ENCODE measurements around the gene DCAF8L2. TPM values are rescaled to one million over a fixed set of nuclear protein-coding genes. Genes with fewer than 3 reads are reported as not detected.

DCAF8L2 gene
- total RNA-seq, 1 experiment from 2014 or later = not detected

DNA sequence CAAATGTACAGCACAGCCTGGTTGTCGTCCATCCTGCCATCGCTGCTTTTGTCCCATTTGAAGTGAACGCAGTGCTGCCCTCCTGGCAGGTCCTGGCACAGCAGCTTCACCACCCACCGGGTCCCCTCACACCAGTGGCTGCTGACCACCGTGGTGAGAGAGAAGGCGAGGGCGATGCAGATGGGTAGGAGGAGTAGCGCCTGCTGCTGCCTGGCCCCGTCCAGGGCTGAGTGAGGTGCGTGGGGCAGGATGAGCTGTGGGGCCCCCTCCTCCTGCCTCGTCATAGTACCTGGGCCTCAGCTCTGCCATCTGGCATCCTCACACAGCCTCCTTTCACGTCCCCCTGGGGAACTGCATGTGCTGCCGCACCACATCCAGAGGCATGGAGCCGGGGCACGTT lies 1.8 kb downstream of the DCAF8L2 start:
- peaks cover 7% of the 10 kb centered on the region for H3K9me3 ChIP-seq (ENCODE audit: control insufficient read depth, low read depth, low read length)
- no peaks in the 10 kb centered on the region; the same call in none of the 2 replicates for H3K27me3 Mint-ChIP-seq (ENCODE audit: low read depth)
- no peak overlapping the region for H3K23ac ChIP-seq (ENCODE audit: insufficient read length, low read depth, low read length)
- H2BK5ac ChIP-seq (ENCODE audit: insufficient read length, low read length) = no peak overlapping the region
- H4K5ac ChIP-seq (ENCODE audit: insufficient read length, low read depth, low read length) = no peak overlapping the region
- H3K56ac ChIP-seq (ENCODE audit: insufficient read length, low read depth, low read length) = no peak overlapping the region
- no peak overlapping the region for H4K91ac ChIP-seq (ENCODE audit: insufficient read length, low read depth, low read length)
- no peaks in the 10 kb centered on the region for H3K79me2 ChIP-seq (ENCODE audit: insufficient read depth, low read length)
- no peak overlapping the region for H3K18ac ChIP-seq (ENCODE audit: insufficient read length, low read depth, low read length)
- no peak overlapping the region for H3K14ac ChIP-seq (ENCODE audit: insufficient read depth, low read length)
- no peak overlapping the region for H4K8ac ChIP-seq (replicated peaks; ENCODE audit: insufficient read length, low read depth, low read length)
- no peak overlapping the region for H2BK20ac ChIP-seq (ENCODE audit: low read depth, low read length, poor library complexity, severe bottlenecking)
- no peak overlapping the region for H2AK5ac ChIP-seq (ENCODE audit: insufficient read length, low read length)
- H3K79me1 ChIP-seq (ENCODE audit: insufficient read depth, low read depth, low read length, poor library complexity, severe bottlenecking) = no peaks in the 10 kb centered on the region
- H3K4me1 Mint-ChIP-seq = no peaks in the 10 kb centered on the region
- no peak overlapping the region for H2AFZ ChIP-seq (ENCODE audit: low read length)
- no peak overlapping the region for H2BK15ac ChIP-seq (ENCODE audit: low read depth, low read length)
- H3K27ac ChIP-seq (ENCODE audit: insufficient read length, low read depth, low read length) = no peak overlapping the region
- H3K4me3 Mint-ChIP-seq = no peak overlapping the region
- H3K4ac ChIP-seq (ENCODE audit: low read depth, low read length) = no peak overlapping the region
- no peak overlapping the region for H3K9ac ChIP-seq (ENCODE audit: extremely low read depth, insufficient read length, low read length)
- H3K27me3 ChIP-seq (ENCODE audit: insufficient read depth, low read length) = no peaks in the 10 kb centered on the region
- no peaks in the 10 kb centered on the region for H4K20me1 ChIP-seq (ENCODE audit: control insufficient read depth, insufficient read depth, insufficient read length)
- H3K36me3 Mint-ChIP-seq (ENCODE audit: insufficient read depth in 1 of 3, low read depth in 3 of 3) = peaks cover 0 to 2% (median 2%) of the 10 kb centered on the region in 3 experiments; a peak in 4 of 7 replicates
- no CpG with 5 or more reads among the region's 15 CpGs for WGBS (ENCODE audit: extremely low coverage, insufficient read length, low lambda C conversion rate)
- no peak overlapping the region for H2BK12ac ChIP-seq (ENCODE audit: insufficient read length, low read depth, low read length)
- no peak overlapping the region for H3K27ac Mint-ChIP-seq
- peaks cover 52 to 56% of the 10 kb centered on the region in 2 experiments for H3K9me3 Mint-ChIP-seq
- H3K4me2 ChIP-seq (ENCODE audit: insufficient read depth, insufficient read length, low read length) = no peak overlapping the region
- H2BK120ac ChIP-seq (ENCODE audit: low read depth, low read length, poor library complexity, severe bottlenecking) = no peak overlapping the region
- no peak overlapping the region for H3T11ph ChIP-seq (ENCODE audit: low read length)
- DNase-seq = peak; percentile 31
- 0 out of 3 replicates have a peak, but pooled peaks have one; percentile 12 for TF ChIP-seq CTCF (conservative IDR thresholded peaks at IDR 0.05)
- H3K4me1 ChIP-seq (ENCODE audit: insufficient read depth, low read length) = no peaks in the 10 kb centered on the region
- H3K23me2 ChIP-seq (ENCODE audit: insufficient read length, low read depth, low read length, poor library complexity, severe bottlenecking) = no peaks in the 10 kb centered on the region

Measured in H9 (cell line).